Measurements from ENCODE around the gene XRCC5.

- TF ChIP-seq POLR2A (IDR thresholded peaks at IDR 0.05; ENCODE audit: low read depth, low read length): no peak
- TF ChIP-seq TAF1 (IDR thresholded peaks at IDR 0.05; ENCODE audit: borderline replicate concordance, low read depth, low read length): no peak
- no peak for TF ChIP-seq POLR2AphosphoS5 (IDR thresholded peaks at IDR 0.05; ENCODE audit: low read depth, low read length)
These were observed 1.5 kb downstream of the XRCC5 start for GRCh38 chr2:216110620-216111019.

Measured in GM12892 (cell line).